Stomach (tissue), 9 donors: ENCODE results near the gene INSIG1. TPM values are rescaled to one million over a fixed set of nuclear protein-coding genes. Genes with fewer than 3 reads are reported as not detected.

Experiments
- DNase-seq, 2 donors: peaks; one replicate each; pipeline versions ENCODE4 v3.0.0 to v3.0.0-alpha.2; 2013 to 2019
- H3K27ac ChIP-seq, 5 donors: fragments of 200-600 bp in 4 of 5; sonication (generic) in 4 of 5; one replicate each; pipeline ENCODE4 v1.5.1; 2013 to 2019; ENCODE audit warnings: mild to moderate bottlenecking in 1 of 5, moderate library complexity in 1 of 5
- H3K27me3 ChIP-seq, 3 donors: fragments of 200-600 bp; sonication (generic); one replicate each; pipeline ENCODE4 v1.5.1; 2017 to 2019; ENCODE audit warnings: mixed run types in 1 of 3
- H3K36me3 ChIP-seq, 4 donors: fragments of 200-600 bp; sonication (generic); 1 replicate in 3 of 4; 2 replicates in 1 of 4; pipeline ENCODE4 v1.5.1; 2016 to 2019
- H3K4me1 ChIP-seq, 4 donors: fragments of 200-600 bp; sonication (generic); one replicate each; pipeline ENCODE4 v1.5.1; 2016 to 2019
- H3K4me3 ChIP-seq, 4 donors: fragments of 200-600 bp; sonication (generic) in 3 of 4; one replicate each; pipeline ENCODE4 v1.5.1; 2016 to 2019; ENCODE audit warnings: mild to moderate bottlenecking in 1 of 4
- H3K9me3 ChIP-seq, 4 donors: fragments of 200-600 bp; sonication (generic); one replicate each; pipeline ENCODE4 v1.5.1; 2016 to 2019
- CTCF ChIP-seq, 7 experiments: fragments of 450-650 bp in 4 of 7; fragments of 200-600 bp in 3 of 7; sonication (generic) in 3 of 7; IDR thresholded peaks; one replicate each; pipeline ENCODE4 v1.5.1; 2016 to 2019; ENCODE audit warnings: antibody characterized with exemption in 7 of 7, control low read depth in 2 of 7, mild to moderate bottlenecking in 1 of 7
- EP300 ChIP-seq: sonication (generic); formaldehyde crosslinking; IDR thresholded peaks from one replicate; pipeline ENCODE4 v1.6.1; 2017; ENCODE audit warnings: antibody characterized with exemption
- POLR2A ChIP-seq, 4 donors: fragments of 450-650 bp; IDR thresholded peaks; one replicate each; pipeline ENCODE4 v1.6.1; 2016; ENCODE audit warnings: antibody characterized with exemption in 4 of 4, control low read depth in 2 of 4, mild to moderate bottlenecking in 1 of 4, moderate library complexity in 1 of 4
- POLR2AphosphoS5 ChIP-seq, 3 donors: sonication (generic); formaldehyde crosslinking; IDR thresholded peaks; one replicate each; pipeline ENCODE4 v1.6.1; 2016; ENCODE audit warnings: antibody characterized with exemption in 3 of 3
- WGBS, 5 donors: extraction: QIAGEN DNeasy Blood & Tissue Kit in 3 of 5; methylation state at CpG; one replicate each; pipeline versions ENCODE4 v1.1.5 to v1.1.7; 2013 to 2018; 5-methylcytosine and 5-hydroxymethylcytosine counted together
- intact Hi-C: fragments of 100-400 bp; cut with DNase I; formaldehyde crosslinking; loops from one replicate; pipeline ENCODE4 v1.15.1; 2023; ENCODE audit warnings: low total_unique reads
- polyA plus RNA-seq, 3 donors: library from polyadenylated mRNA; stranded (reverse); fragments of 200-250 nt; gene quantifications; one replicate each; pipeline ENCODE4 v1.2.3, GENCODE V29; 2013
- total RNA-seq, 5 donors: library from RNA; depleted of rRNA; stranded (reverse); fragments of >200 nt; gene quantifications; one replicate each; pipeline versions ENCODE4 v1.1.0 to v1.2.3, GENCODE V29; 2014 to 2016
- donor health status: healthy with polysubstance abuse.
- donor health status: Bipolar disorder and iron deficiency.
- donor health status: healthy.

INSIG1 gene
- total and polyA plus RNA-seq, 8 donors: 9.9 to 65.2 (median 34.2) TPM

GRCh38 chr7:155274633-155275355, 22.9 kb upstream of the INSIG1 start:
- H3K4me1 ChIP-seq: no peaks in the 10 kb centered on the region
- intact Hi-C loops: no loop called here
- no peak overlapping the region for H3K27ac ChIP-seq
- WGBS, 5 donors: 70 to 86% (median 78%) methylated on average over 4 of the region's 4 CpGs
- H3K9me3 ChIP-seq: no peaks in the 10 kb centered on the region
- DNase-seq: no peak
- peaks cover 0 to 40% (median 15%) of the 10 kb centered on the region in 3 donors for H3K27me3 ChIP-seq
- TF ChIP-seq EP300 (no peak), POLR2AphosphoS5 (IDR thresholded peaks at IDR 0.05) (no peak), CTCF (IDR thresholded peaks at IDR 0.05) (no peak), POLR2A (IDR thresholded peaks at IDR 0.05) (no peak)
- H3K36me3 ChIP-seq: no peaks in the 10 kb centered on the region
- no peak overlapping the region for H3K4me3 ChIP-seq

GRCh38 chr7:155276042-155276799, 21.5 kb upstream of the INSIG1 start:
- H3K27me3 ChIP-seq: peaks cover 0 to 50% (median 15%) of the 10 kb centered on the region in 3 donors
- DNase-seq: no peak
- WGBS, 5 donors: 80 to 87% (median 85%) methylated on average over 18 to 19 of the region's 19 CpGs
- H3K27ac ChIP-seq: no peak overlapping the region
- no peaks in the 10 kb centered on the region for H3K36me3 ChIP-seq
- no peak overlapping the region for H3K4me3 ChIP-seq
- TF ChIP-seq EP300 (no peak), POLR2A (IDR thresholded peaks at IDR 0.05) (no peak), CTCF (IDR thresholded peaks at IDR 0.05) (no peak), POLR2AphosphoS5 (IDR thresholded peaks at IDR 0.05) (no peak)
- H3K4me1 ChIP-seq: no peaks in the 10 kb centered on the region
- intact Hi-C loops: no loop called here
- no peaks in the 10 kb centered on the region for H3K9me3 ChIP-seq

- Histone ChIP-seq H3K27me3 (peaks cover 0 to 55% (median 15%) of the 10 kb centered on the region in 3 donors), H3K4me1 (no peaks in the 10 kb centered on the region), H3K27ac (no peak overlapping the region), H3K36me3 (no peaks in the 10 kb centered on the region), H3K4me3 (no peak overlapping the region), H3K9me3 (no peaks in the 10 kb centered on the region)
- no peak for TF ChIP-seq POLR2A (IDR thresholded peaks at IDR 0.05)
- no peak for TF ChIP-seq CTCF (IDR thresholded peaks at IDR 0.05)
- TF ChIP-seq EP300: no peak
- TF ChIP-seq POLR2AphosphoS5 (IDR thresholded peaks at IDR 0.05): no peak
- 42 to 60% (median 54%) methylated on average over 11 to 12 of the region's 12 CpGs for WGBS, 5 donors
- intact Hi-C loops: no loop called here
- no peak for DNase-seq
Measured at GRCh38 chr7:155276800-155277375, 20.8 kb upstream of the INSIG1 start.

GRCh38 chr7:155277385-155277994, 20.2 kb upstream of the INSIG1 start:
- no peak overlapping the region for H3K4me3 ChIP-seq
- no peak overlapping the region for H3K27ac ChIP-seq
- H3K9me3 ChIP-seq: no peaks in the 10 kb centered on the region
- H3K27me3 ChIP-seq: peaks cover 0 to 55% (median 15%) of the 10 kb centered on the region in 3 donors
- no peaks in the 10 kb centered on the region for H3K36me3 ChIP-seq
- TF ChIP-seq POLR2AphosphoS5 (IDR thresholded peaks at IDR 0.05): no peak
- no peak for TF ChIP-seq EP300
- no peak for TF ChIP-seq POLR2A (IDR thresholded peaks at IDR 0.05)
- no peak for TF ChIP-seq CTCF (IDR thresholded peaks at IDR 0.05)
- 72 to 79% (median 73%) methylated on average over 10 of the region's 10 CpGs for WGBS, 5 donors
- DNase-seq: no peak
- no peaks in the 10 kb centered on the region for H3K4me1 ChIP-seq
- intact Hi-C loops: no loop called here
